HCT116 (cell line): ENCODE data around the gene KIF5A. TPM values are rescaled to one million over a fixed set of nuclear protein-coding genes. Genes with fewer than 3 reads are reported as not detected.

Source experiments
- ATAC-seq: fragments of 200-7000 bp; cut with Tn5 transposase; 2 replicates; pipeline ENCODE4 v1.9.1; 2020; ENCODE audit warnings: mild to moderate bottlenecking, moderate library complexity
- BruUV-seq: library from RNA; stranded (reverse); fragments of 400-500 nt; replicated peaks from 2 replicates; lab custom pipeline; 2021; lab: Mats Ljungman, UMichigan
- CTCF ChIA-PET: fragments of 300-600 bp; sonication (Branson Sonifier 250); formaldehyde crosslinking; loops from one replicate; lab custom pipeline; 2021; ENCODE audit warnings: antibody characterized with exemption; lab: Charles Lee
- POLR2A ChIA-PET: fragments of 300-600, 350-600 bp; sonication (Branson Sonifier 250); formaldehyde crosslinking; loops from one replicate; lab custom pipeline; 2021; ENCODE audit warnings: antibody characterized with exemption; lab: Charles Lee
- RAD21 ChIA-PET, 2 experiments: fragments of 300-600 bp; sonication (Branson Sonifier 250); formaldehyde crosslinking; loops; one replicate each; lab custom pipeline; 2023; ENCODE audit warnings: low total read pairs in 2 of 2; ENCODE audit not compliant: uncharacterized antibody in 2 of 2, unreplicated experiment in 2 of 2, low non-redundant PET in 1 of 2; lab: Charles Lee
- DNase-seq: peaks from one replicate; pipeline ENCODE4 v3.0.0-alpha.2; 2010; ENCODE audit warnings: low read depth, low spot score
- H2AFZ ChIP-seq: fragments of 200-600 bp; shearing (Covaris generic), sonication (generic); 2 replicates; pipeline ENCODE4 v1.6.1; 2017; ENCODE audit warnings: low read depth, mixed run types, mixed read lengths, antibody characterized with exemption, low read length; ENCODE audit not compliant: poor library complexity, severe bottlenecking
- H3K27ac ChIP-seq: 2 replicates; pipeline ENCODE4 v1.5.1; 2012; ENCODE audit warnings: low read depth, low read length
- H3K27me3 ChIP-seq: fragments of 200-600 bp; sonication (generic); 2 replicates; pipeline ENCODE4 v1.6.1; 2016; ENCODE audit warnings: mixed run types, low read length, mixed read lengths; ENCODE audit not compliant: insufficient read depth
- H3K36me3 ChIP-seq, 2 experiments: fragments of 200-500 bp in 1 of 2; fragments of 200-600 bp in 1 of 2; sonication (Bioruptor generic) in 1 of 2; sonication (generic) in 1 of 2; 2 replicates each; pipeline versions ENCODE4 v1.5.1 to v1.6.1; 2014 to 2016; ENCODE audit warnings: low read length in 2 of 2, inconsistent platforms in 1 of 2, mixed read lengths in 1 of 2, mixed run types in 1 of 2; ENCODE audit not compliant: insufficient read depth in 2 of 2, control insufficient read depth in 1 of 2
- H3K4me1 ChIP-seq, 2 experiments: fragments of 200-600 bp in 1 of 2; sonication (generic) in 1 of 2; 2 replicates each; pipeline versions ENCODE4 v1.5.1 to v1.6.1; 2012 to 2017; ENCODE audit warnings: low read length in 2 of 2, inconsistent platforms in 1 of 2, mild to moderate bottlenecking in 1 of 2, mixed read lengths in 1 of 2, mixed run types in 1 of 2, moderate library complexity in 1 of 2; ENCODE audit not compliant: insufficient read depth in 2 of 2, control insufficient read depth in 1 of 2
- H3K4me2 ChIP-seq: fragments of 200-600 bp; sonication (generic); 2 replicates; pipeline ENCODE4 v1.6.1; 2017; ENCODE audit warnings: mixed run types, low read length, mixed read lengths
- H3K4me3 ChIP-seq, 2 experiments: fragments of 200-600 bp in 1 of 2; sonication (generic) in 1 of 2; replicated peaks in 1 of 2; 2 replicates each; pipeline ENCODE4 v1.5.1; 2011 to 2016; ENCODE audit warnings: low read length in 2 of 2, control low read depth in 1 of 2, low read depth in 1 of 2, mild to moderate bottlenecking in 1 of 2, mixed read lengths in 1 of 2, mixed run types in 1 of 2
- H3K79me2 ChIP-seq: fragments of 200-600 bp; sonication (generic); 2 replicates; pipeline ENCODE4 v1.6.1; 2017; ENCODE audit warnings: mild to moderate bottlenecking, mixed run types, low read length, moderate library complexity, mixed read lengths; ENCODE audit not compliant: insufficient read depth
- H3K9ac ChIP-seq: fragments of 200-600 bp; sonication (generic); 2 replicates; pipeline ENCODE4 v1.6.1; 2016; ENCODE audit warnings: low read length, mixed read lengths
- H3K9me2 ChIP-seq: fragments of 200-600 bp; sonication (generic), shearing (Covaris generic); 2 replicates; pipeline ENCODE4 v1.6.1; 2017; ENCODE audit warnings: mixed run types, mild to moderate bottlenecking, moderate library complexity; ENCODE audit not compliant: insufficient read depth
- H3K9me3 ChIP-seq, 2 experiments: fragments of 200-500 bp in 1 of 2; fragments of 200-600 bp in 1 of 2; sonication (Bioruptor generic) in 1 of 2; sonication (generic) in 1 of 2; 2 replicates each; pipeline ENCODE4 v1.6.1; 2014 to 2017; ENCODE audit warnings: low read length in 2 of 2, mixed read lengths in 2 of 2, inconsistent platforms in 1 of 2, low read depth in 1 of 2, mild to moderate bottlenecking in 1 of 2, mixed run types in 1 of 2, moderate library complexity in 1 of 2; ENCODE audit not compliant: control insufficient read depth in 1 of 2, insufficient read depth in 1 of 2
- H4K20me1 ChIP-seq: fragments of 200-600 bp; sonication (generic), shearing (Covaris generic); 2 replicates; pipeline ENCODE4 v1.6.1; 2017; ENCODE audit warnings: mixed run types, mild to moderate bottlenecking, moderate library complexity; ENCODE audit not compliant: insufficient read depth
- JUND ChIP-seq: IDR thresholded peaks from 2 replicates; pipeline ENCODE4 v1.6.1; 2012
- MAX ChIP-seq: IDR thresholded peaks from 2 replicates; pipeline ENCODE4 v1.6.1; 2012
- POLR2A ChIP-seq: IDR thresholded peaks from 2 replicates; pipeline ENCODE4 v1.7.0; 2011; ENCODE audit warnings: borderline replicate concordance; ENCODE audit not compliant: insufficient read depth, insufficient read length; ENCODE audit errors: extremely low read depth
- POLR2AphosphoS5 ChIP-seq: IDR thresholded peaks from 2 replicates; pipeline ENCODE4 v1.6.1; 2011; ENCODE audit warnings: mild to moderate bottlenecking, low read depth, low read length, moderate library complexity
- RAD21 ChIP-seq: IDR thresholded peaks from 2 replicates; pipeline ENCODE4 v1.6.1; 2012; ENCODE audit warnings: low read depth, mild to moderate bottlenecking
- SP1 ChIP-seq: IDR thresholded peaks from 2 replicates; pipeline ENCODE4 v1.6.1; 2012; ENCODE audit warnings: low read depth
- ZBTB33 ChIP-seq: IDR thresholded peaks from 2 replicates; pipeline ENCODE4 v1.6.1; 2011; ENCODE audit warnings: mild to moderate bottlenecking, low read length, moderate library complexity; ENCODE audit not compliant: insufficient replicate concordance; ENCODE audit errors: extremely low read depth
- ZNF274 ChIP-seq: fragments of 200-500 bp; sonication (Bioruptor generic); IDR thresholded peaks from 2 replicates; pipeline ENCODE4 v1.6.1; 2014; ENCODE audit warnings: mild to moderate bottlenecking, low read depth, low read length, inconsistent platforms
- intact Hi-C: fragments of 100-400 bp; cut with micrococcal nuclease; formaldehyde crosslinking; loops from 2 replicates; pipeline ENCODE4 v1.10.0; 2022
- total RNA-seq: library from RNA; stranded (reverse); gene quantifications from one replicate; pipeline ENCODE4 v1.2.1, GENCODE V29; 2021; ENCODE audit not compliant: unreplicated experiment

The KIF5A gene
- total RNA-seq, 1 experiment from 2014 or later, result 5.2 TPM

- intact Hi-C loops, result no loop called here
- H3K27me3 ChIP-seq, result no peaks in the 10 kb centered on the region
- DNase-seq (no peak), ATAC-seq (no peak)
- H3K79me2 ChIP-seq, result peaks cover 45% of the 10 kb centered on the region
- no peaks in the 10 kb centered on the region for H3K9me2 ChIP-seq
- no peak overlapping the region for H3K4me3 ChIP-seq
- TF ChIP-seq MAX (no peak), POLR2AphosphoS5 (peak; percentile 80; the same call in 1 of the 2 replicates), ZBTB33 (no peak)
- TF ChIP-seq, all 23 proteins: peak for 1
- no peak overlapping the region for H2AFZ ChIP-seq
- ChIA-PET RAD21 (interaction anchor here in 1 of 2 experiments (0.5 kb wide), 1 partner anchor 73 kb away, joined by 6 read pairs; no protein-coding TSS in a partner anchor), POLR2A (interaction anchor here (0.6 to 1.6 kb wide), 5 partner anchors 11 to 30 kb away, joined by 3 to 6 read pairs (median 4); no protein-coding TSS in a partner anchor), CTCF (no interaction called here)
- H3K27ac ChIP-seq, result peak overlapping the region; percentile 45
- no peak overlapping the region for H3K4me2 ChIP-seq
- H3K36me3 ChIP-seq, result peaks cover 43 to 56% of the 10 kb centered on the region in 2 experiments; a peak in 3 of 4 replicates
- H3K9ac ChIP-seq, result no peak overlapping the region
- peaks cover 13 to 31% of the 10 kb centered on the region in 2 experiments for H3K4me1 ChIP-seq
- H3K9me3 ChIP-seq, result no peaks in the 10 kb centered on the region
- BruUV-seq, result no TSS peak
- peaks cover 7% of the 10 kb centered on the region; the same call in 1 of the 2 replicates for H4K20me1 ChIP-seq
Observed at GRCh38 chr12:57516617-57517153, 33.2 kb upstream of the KIF5A start.

GRCh38 chr12:57517187-57517586 is 32.7 kb upstream of the KIF5A start:
- no TSS peak for BruUV-seq
- POLR2A ChIA-PET, result interaction anchor here (0.6 to 1.6 kb wide), 5 partner anchors 12 to 30 kb away, joined by 3 to 6 read pairs (median 4); no protein-coding TSS in a partner anchor
- Histone ChIP-seq H3K36me3 (peaks cover 38 to 51% of the 10 kb centered on the region in 2 experiments; a peak in 3 of 4 replicates), H3K27me3 (no peaks in the 10 kb centered on the region), H3K4me1 (peaks cover 15 to 36% of the 10 kb centered on the region in 2 experiments), H3K27ac (peak overlapping the region; percentile 45), H3K9me3 (no peaks in the 10 kb centered on the region), H3K79me2 (peaks cover 45% of the 10 kb centered on the region), H3K9me2 (no peaks in the 10 kb centered on the region), H3K4me2 (no peak overlapping the region), H2AFZ (no peak overlapping the region), H4K20me1 (peaks cover 7% of the 10 kb centered on the region; the same call in 1 of the 2 replicates), H3K4me3 (no peak overlapping the region), H3K9ac (no peak overlapping the region)
- intact Hi-C loops, result no loop called here
- DNase-seq, result no peak
- CTCF ChIA-PET, result no interaction called here
- TF ChIP-seq POLR2AphosphoS5 (peak; percentile 19), ZNF274 (no peak), SP1 (no peak), RAD21 (no peak), ZBTB33 (no peak), POLR2A (no peak), JUND (no peak)
- RAD21 ChIA-PET, result interaction anchor here in 1 of 2 experiments (0.5 kb wide), 1 partner anchor 73 kb away, joined by 6 read pairs; no protein-coding TSS in a partner anchor
- no peak for ATAC-seq
